ENCODE measurements around the gene C4BPB. TPM values are rescaled to one million over a fixed set of nuclear protein-coding genes. Genes with fewer than 3 reads are reported as not detected.

C4BPB gene
- total and polyA plus RNA-seq, 2 of the 8 experiments (the other 6 are each of a cell fraction or from before 2014, with no cell fraction given) = not detected

DNA sequence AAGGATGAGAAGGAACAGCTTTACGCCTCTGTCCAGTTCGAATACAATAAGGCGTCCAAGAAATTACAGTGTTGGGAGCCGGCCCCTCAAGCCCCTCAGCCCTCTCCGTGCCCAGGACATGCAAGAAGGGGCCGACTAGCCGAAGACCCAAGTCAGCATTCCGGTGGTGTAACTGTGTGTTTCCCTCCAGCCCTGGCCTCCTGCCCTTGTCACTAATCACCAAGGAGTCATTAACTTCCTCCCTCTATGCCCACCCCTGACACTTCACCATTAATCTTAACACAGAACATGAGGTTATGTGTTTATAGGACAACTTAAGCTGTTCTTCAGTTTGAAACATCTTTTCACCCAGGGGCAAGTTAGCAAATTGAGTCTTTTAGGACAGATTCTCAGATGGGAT, 16.4 kb upstream of the C4BPB start (continued):
- TF ChIP-seq, protein P1, sequence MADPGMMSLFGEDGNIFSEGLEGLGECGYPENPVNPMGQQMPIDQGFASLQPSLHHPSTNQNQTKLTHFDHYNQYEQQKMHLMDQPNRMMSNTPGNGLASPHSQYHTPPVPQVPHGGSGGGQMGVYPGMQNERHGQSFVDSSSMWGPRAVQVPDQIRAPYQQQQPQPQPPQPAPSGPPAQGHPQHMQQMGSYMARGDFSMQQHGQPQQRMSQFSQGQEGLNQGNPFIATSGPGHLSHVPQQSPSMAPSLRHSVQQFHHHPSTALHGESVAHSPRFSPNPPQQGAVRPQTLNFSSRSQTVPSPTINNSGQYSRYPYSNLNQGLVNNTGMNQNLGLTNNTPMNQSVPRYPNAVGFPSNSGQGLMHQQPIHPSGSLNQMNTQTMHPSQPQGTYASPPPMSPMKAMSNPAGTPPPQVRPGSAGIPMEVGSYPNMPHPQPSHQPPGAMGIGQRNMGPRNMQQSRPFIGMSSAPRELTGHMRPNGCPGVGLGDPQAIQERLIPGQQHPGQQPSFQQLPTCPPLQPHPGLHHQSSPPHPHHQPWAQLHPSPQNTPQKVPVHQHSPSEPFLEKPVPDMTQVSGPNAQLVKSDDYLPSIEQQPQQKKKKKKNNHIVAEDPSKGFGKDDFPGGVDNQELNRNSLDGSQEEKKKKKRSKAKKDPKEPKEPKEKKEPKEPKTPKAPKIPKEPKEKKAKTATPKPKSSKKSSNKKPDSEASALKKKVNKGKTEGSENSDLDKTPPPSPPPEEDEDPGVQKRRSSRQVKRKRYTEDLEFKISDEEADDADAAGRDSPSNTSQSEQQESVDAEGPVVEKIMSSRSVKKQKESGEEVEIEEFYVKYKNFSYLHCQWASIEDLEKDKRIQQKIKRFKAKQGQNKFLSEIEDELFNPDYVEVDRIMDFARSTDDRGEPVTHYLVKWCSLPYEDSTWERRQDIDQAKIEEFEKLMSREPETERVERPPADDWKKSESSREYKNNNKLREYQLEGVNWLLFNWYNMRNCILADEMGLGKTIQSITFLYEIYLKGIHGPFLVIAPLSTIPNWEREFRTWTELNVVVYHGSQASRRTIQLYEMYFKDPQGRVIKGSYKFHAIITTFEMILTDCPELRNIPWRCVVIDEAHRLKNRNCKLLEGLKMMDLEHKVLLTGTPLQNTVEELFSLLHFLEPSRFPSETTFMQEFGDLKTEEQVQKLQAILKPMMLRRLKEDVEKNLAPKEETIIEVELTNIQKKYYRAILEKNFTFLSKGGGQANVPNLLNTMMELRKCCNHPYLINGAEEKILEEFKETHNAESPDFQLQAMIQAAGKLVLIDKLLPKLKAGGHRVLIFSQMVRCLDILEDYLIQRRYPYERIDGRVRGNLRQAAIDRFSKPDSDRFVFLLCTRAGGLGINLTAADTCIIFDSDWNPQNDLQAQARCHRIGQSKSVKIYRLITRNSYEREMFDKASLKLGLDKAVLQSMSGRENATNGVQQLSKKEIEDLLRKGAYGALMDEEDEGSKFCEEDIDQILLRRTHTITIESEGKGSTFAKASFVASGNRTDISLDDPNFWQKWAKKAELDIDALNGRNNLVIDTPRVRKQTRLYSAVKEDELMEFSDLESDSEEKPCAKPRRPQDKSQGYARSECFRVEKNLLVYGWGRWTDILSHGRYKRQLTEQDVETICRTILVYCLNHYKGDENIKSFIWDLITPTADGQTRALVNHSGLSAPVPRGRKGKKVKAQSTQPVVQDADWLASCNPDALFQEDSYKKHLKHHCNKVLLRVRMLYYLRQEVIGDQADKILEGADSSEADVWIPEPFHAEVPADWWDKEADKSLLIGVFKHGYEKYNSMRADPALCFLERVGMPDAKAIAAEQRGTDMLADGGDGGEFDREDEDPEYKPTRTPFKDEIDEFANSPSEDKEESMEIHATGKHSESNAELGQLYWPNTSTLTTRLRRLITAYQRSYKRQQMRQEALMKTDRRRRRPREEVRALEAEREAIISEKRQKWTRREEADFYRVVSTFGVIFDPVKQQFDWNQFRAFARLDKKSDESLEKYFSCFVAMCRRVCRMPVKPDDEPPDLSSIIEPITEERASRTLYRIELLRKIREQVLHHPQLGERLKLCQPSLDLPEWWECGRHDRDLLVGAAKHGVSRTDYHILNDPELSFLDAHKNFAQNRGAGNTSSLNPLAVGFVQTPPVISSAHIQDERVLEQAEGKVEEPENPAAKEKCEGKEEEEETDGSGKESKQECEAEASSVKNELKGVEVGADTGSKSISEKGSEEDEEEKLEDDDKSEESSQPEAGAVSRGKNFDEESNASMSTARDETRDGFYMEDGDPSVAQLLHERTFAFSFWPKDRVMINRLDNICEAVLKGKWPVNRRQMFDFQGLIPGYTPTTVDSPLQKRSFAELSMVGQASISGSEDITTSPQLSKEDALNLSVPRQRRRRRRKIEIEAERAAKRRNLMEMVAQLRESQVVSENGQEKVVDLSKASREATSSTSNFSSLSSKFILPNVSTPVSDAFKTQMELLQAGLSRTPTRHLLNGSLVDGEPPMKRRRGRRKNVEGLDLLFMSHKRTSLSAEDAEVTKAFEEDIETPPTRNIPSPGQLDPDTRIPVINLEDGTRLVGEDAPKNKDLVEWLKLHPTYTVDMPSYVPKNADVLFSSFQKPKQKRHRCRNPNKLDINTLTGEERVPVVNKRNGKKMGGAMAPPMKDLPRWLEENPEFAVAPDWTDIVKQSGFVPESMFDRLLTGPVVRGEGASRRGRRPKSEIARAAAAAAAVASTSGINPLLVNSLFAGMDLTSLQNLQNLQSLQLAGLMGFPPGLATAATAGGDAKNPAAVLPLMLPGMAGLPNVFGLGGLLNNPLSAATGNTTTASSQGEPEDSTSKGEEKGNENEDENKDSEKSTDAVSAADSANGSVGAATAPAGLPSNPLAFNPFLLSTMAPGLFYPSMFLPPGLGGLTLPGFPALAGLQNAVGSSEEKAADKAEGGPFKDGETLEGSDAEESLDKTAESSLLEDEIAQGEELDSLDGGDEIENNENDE (IDR thresholded peaks at IDR 0.05; ENCODE audit: insufficient replicate concordance, low read length) = no peak
- TF ChIP-seq RAD21 (IDR thresholded peaks at IDR 0.05 in 1 of 2, conservative IDR thresholded peaks at IDR 0.05 in 1 of 2; ENCODE audit: low read depth in 2 of 2, low read length in 2 of 2) (no peak), RBBP5 (IDR thresholded peaks at IDR 0.05; ENCODE audit: borderline replicate concordance, low read depth, low read length) (no peak), MAFK (IDR thresholded peaks at IDR 0.05; ENCODE audit: low read depth, low read length) (no peak), HDAC2 (IDR thresholded peaks at IDR 0.05; ENCODE audit: borderline replicate concordance in 1 of 2, low read depth in 2 of 2, low read length in 2 of 2) (no peak), YY1 (IDR thresholded peaks at IDR 0.05; ENCODE audit: low read depth, low read length) (no peak), SRF (IDR thresholded peaks at IDR 0.05; ENCODE audit: low read depth, low read length) (no peak), CEBPB (IDR thresholded peaks at IDR 0.05; ENCODE audit: low read depth, low read length) (no peak), JUN (IDR thresholded peaks at IDR 0.05; ENCODE audit: low read depth, low read length) (no peak)
- TF ChIP-seq, protein P2, sequence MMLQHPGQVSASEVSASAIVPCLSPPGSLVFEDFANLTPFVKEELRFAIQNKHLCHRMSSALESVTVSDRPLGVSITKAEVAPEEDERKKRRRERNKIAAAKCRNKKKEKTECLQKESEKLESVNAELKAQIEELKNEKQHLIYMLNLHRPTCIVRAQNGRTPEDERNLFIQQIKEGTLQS (IDR thresholded peaks at IDR 0.05; ENCODE audit: insufficient read depth, low read depth, low read length) = no peak
- TF ChIP-seq, protein P3, sequence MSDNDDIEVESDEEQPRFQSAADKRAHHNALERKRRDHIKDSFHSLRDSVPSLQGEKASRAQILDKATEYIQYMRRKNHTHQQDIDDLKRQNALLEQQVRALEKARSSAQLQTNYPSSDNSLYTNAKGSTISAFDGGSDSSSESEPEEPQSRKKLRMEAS (IDR thresholded peaks at IDR 0.05) = no peak

Measured in H1 (cell line).